GM18870 (cell line): ENCODE data around the gene FAP.

Experiments used
- ATAC-seq: cut with Tn5 transposase; IDR thresholded peaks from one replicate; pipeline ENCODE4 v1.9.1; 2021; ENCODE audit warnings: moderate library complexity; ENCODE audit not compliant: unreplicated experiment

Gene FAP

GRCh38 chr2:162196638-162197037 is 46.6 kb downstream of the FAP start:
- ATAC-seq: no peak

GRCh38 chr2:162188451-162188850 is 54.8 kb downstream of the FAP start:
- ATAC-seq: no peak

GRCh38 chr2:162185541-162186232 is 57.6 kb downstream of the FAP start:
- no peak for ATAC-seq

- no peak for ATAC-seq
Measured at GRCh38 chr2:162184821-162185450, 58.3 kb downstream of the FAP start.

GRCh38 chr2:162184359-162184758 is 58.9 kb downstream of the FAP start:
- ATAC-seq: no peak

- ATAC-seq: no peak
Measured at GRCh38 chr2:162182395-162182794, 60.9 kb downstream of the FAP start.

- no peak for ATAC-seq
Measured at GRCh38 chr2:162177301-162177700, 65.9 kb downstream of the FAP start.

- ATAC-seq: no peak
Measured at GRCh38 chr2:162175714-162176113, 67.5 kb downstream of the FAP start.

- ATAC-seq: no peak
Measured at GRCh38 chr2:162174746-162175145, 68.5 kb downstream of the FAP start.

GRCh38 chr2:162172802-162173370 is 70.4 kb downstream of the FAP start:
- no peak for ATAC-seq

- ATAC-seq: no peak
Measured at GRCh38 chr2:162166745-162167144, 76.5 kb downstream of the FAP start.

GRCh38 chr2:162166174-162166573 is 77.1 kb downstream of the FAP start:
- ATAC-seq: no peak

- ATAC-seq: no peak
Measured at GRCh38 chr2:162164802-162165201, 78.4 kb downstream of the FAP start.

- ATAC-seq: no peak
Measured at GRCh38 chr2:162159446-162159845, 83.8 kb downstream of the FAP start.

GRCh38 chr2:162156149-162156548 is 87.1 kb downstream of the FAP start:
- no peak for ATAC-seq

GRCh38 chr2:162155093-162155492 is 88.2 kb downstream of the FAP start:
- ATAC-seq: no peak

GRCh38 chr2:162153608-162154224 is 89.5 kb downstream of the FAP start:
- ATAC-seq: peak; percentile 97

GRCh38 chr2:162152147-162152546 is 91.1 kb downstream of the FAP start, which contains the start of gene GCG:
TSS of gene GCG (minus strand) at chr2:162152247. CDS start at chr2:162149178, 3,069 bp downstream.
- ATAC-seq: no peak

GRCh38 chr2:162149940-162150339 is 93.3 kb downstream of the FAP start:
- ATAC-seq: no peak

GRCh38 chr2:162149466-162149865 is 93.8 kb downstream of the FAP start:
- ATAC-seq: no peak

- no peak for ATAC-seq
Measured at GRCh38 chr2:162148956-162149355, 94.3 kb downstream of the FAP start.

GRCh38 chr2:162143969-162144368 is 99.3 kb downstream of the FAP start:
- ATAC-seq: no peak
